ENCODE data around the gene DIAPH2.
"Not testable (repeated sequence)": the region's sequence is repeated elsewhere in the genome, so short reads cannot be mapped to it uniquely, and the experiment has no call there.

The DIAPH2 gene

DNA sequence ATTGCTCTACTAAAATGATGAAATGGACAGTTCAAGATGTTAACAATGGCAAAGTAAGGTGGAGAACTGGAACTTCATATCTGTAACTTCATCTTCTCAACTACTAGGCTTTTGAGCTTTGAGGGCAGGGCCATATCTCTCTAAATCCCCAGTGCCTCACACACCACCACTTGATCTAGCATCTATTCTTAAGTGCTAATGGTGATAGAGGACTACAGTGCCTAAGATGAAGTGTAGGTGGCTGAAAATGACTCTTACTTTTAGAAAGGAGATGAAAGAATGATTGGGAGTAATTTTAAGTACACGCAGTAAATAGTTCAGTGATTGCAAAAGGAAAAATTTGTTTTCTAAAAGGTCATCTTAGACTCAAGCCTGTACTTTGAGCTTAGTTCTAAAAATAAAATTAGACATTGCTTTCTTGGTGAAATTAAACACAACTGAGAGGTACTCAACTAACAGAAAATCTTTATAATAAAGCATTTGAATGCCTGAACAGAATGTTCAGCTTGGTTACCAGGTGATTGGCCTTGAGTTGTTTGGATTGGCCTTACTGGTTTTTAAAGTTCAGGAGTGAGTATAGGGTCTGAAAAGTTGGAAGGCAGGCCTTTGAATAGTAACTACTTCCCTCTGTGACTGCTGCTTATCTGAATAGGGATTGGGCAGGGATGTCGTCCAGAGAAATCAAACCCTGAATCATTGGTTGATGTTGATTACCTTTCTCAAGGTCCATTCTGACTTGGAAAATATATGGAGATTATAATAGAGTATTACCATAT is 45.4 kb downstream of the DIAPH2 start:
- TF ChIP-seq CTCF (IDR thresholded peaks at IDR 0.05; ENCODE audit: control insufficient read depth, insufficient read depth, low read depth, low read length, missing control alignments): no peak
- no peak overlapping the region for H3K4me3 ChIP-seq (ENCODE audit: control insufficient read depth, low read depth, low read length)
- DNase-seq (ENCODE audit: low read depth): no peak

- DNase-seq (ENCODE audit: low read depth); H3K4me3 ChIP-seq (ENCODE audit: control insufficient read depth, low read depth, low read length): not testable (repeated sequence)
These were observed 46.4 kb downstream of the DIAPH2 start for GRCh38 chrX:96731000-96731399.

DNA sequence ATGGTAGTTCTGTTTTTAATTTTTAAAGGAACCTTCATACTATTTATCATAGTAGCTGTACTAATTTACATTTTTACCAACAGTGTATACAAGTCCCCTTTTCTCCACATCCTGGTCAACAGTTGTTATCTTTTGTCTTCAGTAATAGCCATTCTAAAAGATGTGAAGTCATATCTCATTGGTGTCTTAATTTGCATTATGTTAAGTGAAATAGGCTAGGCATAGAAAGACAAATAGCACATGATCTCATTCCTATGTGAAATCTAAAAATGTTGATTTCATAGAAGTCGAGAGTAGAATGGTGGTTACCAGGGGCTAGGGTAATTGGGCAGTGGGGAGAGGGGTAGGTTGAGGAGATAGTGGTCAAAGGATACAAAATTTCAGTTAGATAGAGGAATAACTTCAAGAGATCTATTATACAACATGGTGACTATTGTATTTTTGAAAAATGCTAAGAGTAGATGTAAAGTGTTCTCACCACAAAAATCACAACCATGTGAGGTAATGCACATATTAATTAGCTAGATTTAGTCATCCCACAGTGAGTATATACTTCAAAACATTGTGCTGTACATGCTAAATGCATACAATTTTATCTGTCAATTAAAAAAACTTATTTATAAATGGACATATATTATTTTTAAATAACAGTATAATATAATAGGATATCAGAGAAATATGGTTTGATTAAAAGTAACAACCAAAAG is 58.9 kb downstream of the DIAPH2 start:
- TF ChIP-seq CTCF (IDR thresholded peaks at IDR 0.05; ENCODE audit: control insufficient read depth, insufficient read depth, low read depth, low read length, missing control alignments): no peak
- no peak overlapping the region for H3K4me3 ChIP-seq (ENCODE audit: control insufficient read depth, low read depth, low read length)
- no peak for DNase-seq (ENCODE audit: low read depth)

DNA sequence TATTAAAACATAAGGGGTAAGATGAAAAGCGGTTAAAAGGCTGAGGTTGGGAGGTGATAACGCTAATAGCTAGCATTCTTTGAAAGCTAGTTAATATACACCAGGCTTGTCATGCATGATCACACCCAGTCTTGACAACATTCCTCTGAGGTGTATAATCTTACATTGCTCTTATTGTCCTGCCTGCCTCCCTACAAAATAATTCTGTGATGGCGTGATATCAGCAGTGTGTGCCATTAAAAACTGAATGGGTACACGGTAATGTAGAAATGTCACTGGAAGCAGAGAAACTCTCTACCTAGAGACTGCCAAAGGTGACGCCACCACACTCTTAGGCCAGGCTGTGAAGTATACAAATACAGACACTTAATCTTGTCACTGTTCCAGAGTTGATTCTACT is 68.1 kb downstream of the DIAPH2 start:
- DNase-seq (ENCODE audit: low read depth): no peak
- H3K4me3 ChIP-seq (ENCODE audit: control insufficient read depth, low read depth, low read length): no peak overlapping the region
- TF ChIP-seq CTCF (IDR thresholded peaks at IDR 0.05; ENCODE audit: control insufficient read depth, insufficient read depth, low read depth, low read length, missing control alignments): no peak

DNA sequence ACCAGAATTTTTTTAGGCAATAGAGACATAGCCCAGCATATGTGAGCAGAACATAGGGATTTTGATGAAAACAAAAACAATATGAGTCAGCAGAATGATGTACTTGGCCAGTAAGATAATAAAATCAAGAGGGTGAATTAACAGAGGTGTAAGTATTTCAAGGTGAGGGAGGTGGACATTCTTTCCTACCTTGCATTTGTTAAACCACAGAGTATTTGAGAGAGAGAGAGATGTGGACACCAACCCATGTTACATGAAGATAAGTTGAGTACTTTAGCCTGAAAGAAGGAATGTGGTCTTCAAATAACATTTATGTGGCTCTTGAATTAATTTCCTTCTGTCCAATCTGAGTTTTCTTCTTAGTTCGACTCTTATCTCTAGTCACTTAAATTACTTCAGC is 68.6 kb downstream of the DIAPH2 start:
- no peak for TF ChIP-seq CTCF (IDR thresholded peaks at IDR 0.05; ENCODE audit: control insufficient read depth, insufficient read depth, low read depth, low read length, missing control alignments)
- DNase-seq (ENCODE audit: low read depth): no peak
- no peak overlapping the region for H3K4me3 ChIP-seq (ENCODE audit: control insufficient read depth, low read depth, low read length)

DNA sequence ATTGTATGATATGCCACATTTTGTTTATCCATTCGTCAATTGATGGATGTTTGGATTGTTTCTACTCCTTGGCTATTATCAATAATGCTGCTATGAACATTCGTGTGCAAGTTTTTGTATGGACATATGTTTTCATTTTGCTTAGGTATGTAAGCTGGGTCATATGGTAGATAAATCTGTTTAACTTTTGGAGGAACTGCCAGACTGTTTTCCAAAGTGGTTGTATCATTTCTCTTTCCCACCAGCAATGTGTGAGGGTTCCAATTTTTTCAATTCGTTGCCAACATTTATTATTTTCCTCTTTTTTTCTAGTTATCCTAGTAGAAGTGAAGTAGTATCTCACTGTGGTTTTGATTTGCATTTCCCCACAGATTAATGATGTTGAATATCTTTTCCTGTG is 71.8 kb downstream of the DIAPH2 start:
- no peak for DNase-seq (ENCODE audit: low read depth)
- H3K4me3 ChIP-seq (ENCODE audit: control insufficient read depth, low read depth, low read length): no peak overlapping the region
- TF ChIP-seq CTCF (IDR thresholded peaks at IDR 0.05; ENCODE audit: control insufficient read depth, insufficient read depth, low read depth, low read length, missing control alignments): no peak

DNA sequence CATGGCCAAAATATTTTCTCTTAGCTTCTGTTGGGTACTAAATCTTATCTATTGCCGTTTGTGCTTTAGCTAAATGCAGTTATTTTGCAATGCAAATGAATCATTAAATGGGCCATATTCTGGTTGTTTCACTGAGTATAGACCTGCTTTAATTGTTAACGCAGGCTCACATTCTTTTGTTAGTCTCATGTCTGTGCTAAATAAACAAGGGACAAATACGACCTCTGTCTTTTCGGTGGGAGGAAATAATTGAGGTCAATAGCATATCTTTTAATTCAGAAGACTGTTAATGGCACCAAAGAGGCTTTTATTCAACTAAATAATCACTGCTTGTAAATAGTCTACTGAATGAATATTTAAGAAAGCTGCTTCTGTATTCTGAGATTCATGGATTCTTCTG is 76.9 kb downstream of the DIAPH2 start:
- no peak for DNase-seq (ENCODE audit: low read depth)
- no peak for TF ChIP-seq CTCF (IDR thresholded peaks at IDR 0.05; ENCODE audit: control insufficient read depth, insufficient read depth, low read depth, low read length, missing control alignments)
- H3K4me3 ChIP-seq (ENCODE audit: control insufficient read depth, low read depth, low read length): no peak overlapping the region
